Cardiac septum (tissue), 1 donor: ENCODE measurements around the gene TPCN1. TPM values are rescaled to one million over a fixed set of nuclear protein-coding genes. Genes with fewer than 3 reads are reported as not detected.

ENCODE experiments used
- DNase-seq: peaks from one replicate; pipeline ENCODE4 v3.0.0-alpha.2; 2020; ENCODE audit warnings: low spot score
- intact Hi-C: fragments of 100-400 bp; cut with DNase I; formaldehyde crosslinking; loops from one replicate; pipeline ENCODE4 v1.14.0; 2022
- long read RNA-seq: library from polyadenylated mRNA; unstranded; transcript quantifications from one replicate; pipeline ENCODE4 v2.0.0, GENCODE V29; 2021
- total RNA-seq: library from RNA; stranded (reverse); fragmentation: NEBNext Ultra II Directional; extraction: Animal tissue kit (Norgen Biotek cat#: 25700); gene quantifications from one replicate; pipeline ENCODE4 v1.2.1, GENCODE V29; 2021
- donor health status: DM: no; HTN: no; CAD: no.

Gene TPCN1
- 77.1 TPM for total RNA-seq
- long read RNA-seq, full-length matches to known transcripts = 14 of 110 reads
- long read RNA-seq, partial matches to known transcripts = 32 of 110 reads
- long read RNA-seq, other reads (novel, unspliced or antisense) = 64 of 110 reads

DNA sequence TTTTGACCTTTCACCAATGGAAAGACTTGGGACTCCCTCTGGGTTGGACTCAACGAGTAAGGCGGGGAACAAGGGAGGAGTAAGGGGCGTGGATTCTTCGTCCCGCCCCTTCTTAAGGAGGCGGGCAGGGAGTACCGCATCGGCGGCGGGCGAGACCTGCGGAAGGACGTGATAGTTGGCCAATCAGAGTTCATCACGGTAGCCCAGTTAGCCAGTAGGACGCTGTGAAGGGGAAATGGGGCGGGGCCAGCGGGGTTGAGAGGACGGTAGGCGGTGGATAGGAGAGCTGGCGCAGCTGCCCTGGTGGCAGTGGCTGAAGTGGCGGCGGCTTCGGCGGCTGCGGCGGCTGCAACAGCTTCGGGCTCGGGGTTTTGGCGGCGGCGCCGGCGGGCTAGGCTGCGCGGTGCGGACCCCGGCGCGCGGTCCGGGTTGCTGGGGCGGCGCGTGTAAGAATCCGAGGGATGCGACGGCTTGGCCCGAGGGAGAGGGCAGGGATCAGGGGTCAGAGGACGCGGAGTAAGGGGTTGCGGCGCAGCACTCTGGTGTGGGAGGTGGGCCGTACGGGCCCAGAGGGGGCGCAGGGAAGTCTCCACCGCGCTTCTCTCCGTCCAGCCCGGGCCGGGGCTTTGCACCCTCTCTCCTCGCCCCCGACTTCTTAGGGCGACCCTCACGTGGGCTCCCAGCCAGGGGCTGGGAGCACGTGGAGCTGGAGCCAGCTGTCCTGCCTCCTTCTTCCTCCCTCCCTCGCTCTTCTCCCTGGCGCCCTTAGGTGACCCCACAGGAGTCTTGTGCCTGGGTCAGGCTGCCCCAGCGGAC is at the start of gene TPCN1:
TSS of gene TPCN1 (plus strand) at position 284 of the 816 bp plus-strand sequence. CDS start 5,389 bp downstream, outside the sequence.
- DNase-seq = peak; percentile 99
- intact Hi-C loops = loop anchor here (5.0 kb wide), 1 partner anchor 36 kb away; no protein-coding TSS in a partner anchor

DNA sequence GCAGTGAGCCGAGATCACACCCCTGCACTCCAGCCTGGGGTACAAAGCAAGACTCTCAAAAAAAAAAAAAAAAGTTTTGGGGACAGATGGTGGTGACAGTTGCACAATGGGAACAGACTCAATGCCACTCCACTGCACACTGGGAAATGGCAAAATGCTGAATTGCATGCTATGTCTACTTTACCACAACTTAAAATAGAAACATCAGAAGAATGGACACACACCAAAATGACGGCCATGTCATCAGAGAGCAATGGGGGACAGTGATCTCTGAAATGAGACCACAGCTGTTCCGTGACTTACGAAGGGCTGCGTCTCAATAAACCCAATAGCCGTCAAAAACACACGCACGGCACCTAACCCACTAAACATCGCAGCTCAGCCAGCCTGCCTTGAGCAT is 49.7 kb upstream of the TPCN1 start:
- intact Hi-C loops = no loop called here
- DNase-seq = no peak

DNA sequence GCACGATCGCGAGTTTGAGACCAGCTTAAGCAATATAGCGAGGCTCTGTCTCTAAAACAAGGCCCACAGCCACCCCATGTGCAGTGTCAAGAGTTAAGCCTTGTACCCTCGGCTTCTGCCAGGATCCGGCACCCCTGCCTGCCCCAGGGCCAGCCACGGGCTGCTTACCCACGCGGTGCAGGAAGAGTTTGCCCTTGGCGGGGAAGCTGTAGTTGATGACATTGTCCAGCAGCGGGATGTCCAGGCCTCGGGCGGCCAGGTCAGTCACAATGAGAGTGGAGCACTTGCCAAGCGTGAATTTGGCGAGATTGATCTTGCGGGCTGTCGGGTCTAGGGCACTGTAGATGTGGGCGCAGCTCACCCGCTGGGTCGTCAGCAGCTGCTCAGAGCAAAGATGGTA is 49.1 kb upstream of the TPCN1 start:
- no peak for DNase-seq
- intact Hi-C loops = no loop called here

DNA sequence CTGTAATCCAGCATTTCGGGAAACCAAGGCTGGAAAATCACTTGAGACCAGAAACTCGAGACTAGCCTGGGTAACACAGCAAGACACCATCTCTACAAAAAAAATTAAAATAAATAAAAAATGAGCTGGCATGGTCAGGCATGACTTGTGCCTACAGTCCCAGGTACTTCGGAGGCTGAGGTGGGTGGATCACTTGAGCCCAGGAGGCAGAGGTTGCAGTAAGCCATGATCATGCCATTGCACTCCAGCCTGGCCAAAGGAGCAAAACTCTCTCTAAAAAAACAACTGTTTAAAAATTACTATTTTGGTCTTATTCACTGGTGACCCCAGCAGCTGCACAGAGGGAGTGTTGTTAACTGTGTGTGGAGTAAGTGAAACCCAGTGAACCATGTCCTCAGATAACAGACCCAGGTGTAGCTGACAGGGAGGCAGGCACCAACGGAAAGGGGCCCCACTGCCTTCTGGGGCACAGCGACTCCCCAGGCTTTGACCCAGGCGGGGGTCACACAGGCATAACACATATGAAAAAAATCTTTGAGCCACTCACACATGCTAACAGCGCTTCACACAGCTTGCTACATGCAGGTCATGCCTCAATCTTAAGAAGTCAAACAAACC is 48.1 kb upstream of the TPCN1 start:
- intact Hi-C loops = no loop called here
- no peak for DNase-seq

DNA sequence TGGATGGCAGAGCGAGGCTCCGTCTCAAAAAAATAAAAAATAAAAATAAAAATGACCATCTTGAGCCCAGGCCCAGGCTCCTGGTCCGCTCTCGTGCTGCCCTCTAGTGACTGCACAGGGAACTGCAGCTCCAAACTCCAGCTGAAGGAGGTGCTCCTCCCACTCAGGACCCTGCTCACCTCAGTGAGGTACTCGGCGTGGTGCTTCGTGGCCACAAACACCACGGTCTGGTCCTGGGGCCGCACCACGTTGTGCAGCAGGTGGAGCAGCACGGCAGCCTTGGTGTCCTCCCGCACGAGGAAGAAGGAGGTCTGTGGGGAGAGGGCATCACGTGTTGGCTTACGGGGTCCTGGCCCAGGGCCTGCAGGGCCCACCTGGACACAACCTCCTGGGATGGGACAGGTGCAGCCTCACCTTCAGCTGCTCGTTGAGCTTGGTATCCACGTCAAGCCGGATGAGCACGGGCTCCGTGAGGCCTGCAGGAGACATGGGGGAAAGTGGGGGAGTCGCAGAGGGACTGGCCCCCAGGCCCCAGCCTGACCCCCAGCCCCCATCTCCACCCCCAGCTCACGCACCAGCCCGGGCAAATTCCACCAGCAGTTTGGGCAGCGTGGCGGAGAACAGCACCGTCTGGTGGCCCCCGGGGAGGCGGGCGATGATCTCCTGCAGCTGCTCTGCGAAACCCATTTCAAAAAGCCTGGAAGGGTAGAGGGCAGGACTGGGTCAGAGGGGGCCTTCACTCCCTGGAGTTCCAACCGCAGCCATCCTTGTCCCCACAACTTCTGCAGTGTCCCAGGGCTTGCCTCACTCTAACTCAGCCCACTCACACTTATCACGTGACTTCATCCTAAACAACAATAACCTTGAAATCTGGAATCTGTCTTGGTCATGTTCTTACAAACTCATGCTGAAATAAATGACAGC is 46.5 kb upstream of the TPCN1 start:
- no peak for DNase-seq
- intact Hi-C loops = loop anchor here (2.0 kb wide), 1 partner anchor 126 kb away; no protein-coding TSS in a partner anchor

DNA sequence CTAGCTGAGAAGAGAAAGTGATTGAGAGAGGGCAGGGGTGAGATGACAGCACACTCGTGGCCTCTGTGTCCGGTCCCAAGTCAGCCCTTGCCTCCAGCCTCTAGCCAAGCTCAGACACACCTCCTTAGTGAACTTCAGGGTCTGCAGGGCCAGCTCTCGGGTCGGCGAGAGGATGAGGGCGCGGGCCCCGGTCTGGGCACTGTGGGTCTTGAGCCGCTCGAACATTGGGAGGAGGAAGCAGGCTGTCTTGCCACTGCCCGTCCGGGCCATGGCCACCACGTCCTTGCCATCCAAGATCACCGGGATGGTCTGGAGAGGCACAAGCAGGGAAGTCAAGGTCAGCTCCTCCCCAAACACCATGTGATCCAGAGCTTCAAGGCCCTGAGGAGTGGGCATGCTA is 42.2 kb upstream of the TPCN1 start:
- DNase-seq = no peak
- intact Hi-C loops = no loop called here

DNA sequence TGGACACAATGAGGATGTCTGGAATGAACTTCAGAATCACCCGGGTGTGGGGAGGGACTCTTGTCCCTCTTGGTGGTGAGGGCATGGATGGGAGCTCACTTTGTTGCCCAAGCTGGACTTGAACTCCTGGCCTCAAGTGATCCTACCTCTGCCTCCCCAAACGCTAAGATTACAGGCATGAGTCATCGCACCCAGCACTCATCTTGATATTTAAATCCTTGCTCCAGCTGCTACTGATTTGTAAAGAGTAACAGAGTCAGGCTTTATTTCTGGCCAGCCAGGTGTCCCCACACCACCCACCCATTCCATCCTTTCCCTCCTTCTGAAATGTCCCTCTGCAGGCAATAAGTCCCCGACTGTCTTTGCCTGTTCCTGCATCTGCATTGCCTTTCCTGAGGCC is 40.9 kb upstream of the TPCN1 start:
- DNase-seq = no peak
- intact Hi-C loops = no loop called here

DNA sequence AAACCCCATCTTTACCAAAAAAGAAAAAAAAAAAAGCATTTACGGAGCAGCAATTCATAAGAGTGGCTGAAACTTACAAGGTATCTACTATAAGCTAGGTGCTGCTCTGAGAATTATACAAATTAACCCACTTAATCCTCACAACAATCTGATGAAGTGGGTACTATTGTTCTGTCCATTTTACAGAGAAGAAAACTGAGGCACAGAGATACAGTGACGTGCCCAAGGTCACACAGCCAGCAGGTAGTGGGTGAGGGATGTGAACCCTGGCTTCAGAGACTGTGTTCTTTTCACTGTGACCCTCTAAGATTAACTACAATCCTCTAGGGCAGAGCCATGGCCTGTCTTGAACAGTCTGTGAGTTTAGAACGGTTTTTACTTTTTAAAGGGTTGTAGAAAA is 39.3 kb upstream of the TPCN1 start:
- no peak for DNase-seq
- intact Hi-C loops = no loop called here

DNA sequence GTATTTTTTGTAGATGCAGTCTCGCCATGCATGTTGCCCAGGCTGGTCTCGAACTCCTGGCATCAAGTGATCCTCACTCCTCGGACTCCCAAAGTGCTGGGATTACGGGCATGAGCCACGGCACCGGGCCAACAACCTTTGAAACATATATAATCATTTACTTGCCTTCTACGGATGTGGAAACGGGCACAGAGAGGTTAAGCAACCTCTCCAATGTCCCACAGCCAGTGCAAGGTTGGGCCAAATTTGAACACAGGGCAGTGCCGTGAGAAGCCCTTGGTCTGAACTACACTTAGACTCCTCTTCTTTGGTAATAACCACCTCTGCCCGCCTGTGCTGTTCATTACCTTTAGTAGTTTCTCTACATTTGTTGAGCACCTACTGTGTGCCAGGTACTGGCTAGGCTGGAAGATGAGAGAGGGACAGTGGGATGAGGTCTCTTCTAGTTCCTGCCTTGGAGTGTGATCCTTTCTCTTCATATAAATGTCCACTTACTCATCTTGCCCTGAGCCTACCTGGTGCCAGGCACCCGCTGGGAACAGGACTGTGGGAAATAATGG is 38.2 kb upstream of the TPCN1 start:
- intact Hi-C loops = no loop called here
- DNase-seq = no peak

DNA sequence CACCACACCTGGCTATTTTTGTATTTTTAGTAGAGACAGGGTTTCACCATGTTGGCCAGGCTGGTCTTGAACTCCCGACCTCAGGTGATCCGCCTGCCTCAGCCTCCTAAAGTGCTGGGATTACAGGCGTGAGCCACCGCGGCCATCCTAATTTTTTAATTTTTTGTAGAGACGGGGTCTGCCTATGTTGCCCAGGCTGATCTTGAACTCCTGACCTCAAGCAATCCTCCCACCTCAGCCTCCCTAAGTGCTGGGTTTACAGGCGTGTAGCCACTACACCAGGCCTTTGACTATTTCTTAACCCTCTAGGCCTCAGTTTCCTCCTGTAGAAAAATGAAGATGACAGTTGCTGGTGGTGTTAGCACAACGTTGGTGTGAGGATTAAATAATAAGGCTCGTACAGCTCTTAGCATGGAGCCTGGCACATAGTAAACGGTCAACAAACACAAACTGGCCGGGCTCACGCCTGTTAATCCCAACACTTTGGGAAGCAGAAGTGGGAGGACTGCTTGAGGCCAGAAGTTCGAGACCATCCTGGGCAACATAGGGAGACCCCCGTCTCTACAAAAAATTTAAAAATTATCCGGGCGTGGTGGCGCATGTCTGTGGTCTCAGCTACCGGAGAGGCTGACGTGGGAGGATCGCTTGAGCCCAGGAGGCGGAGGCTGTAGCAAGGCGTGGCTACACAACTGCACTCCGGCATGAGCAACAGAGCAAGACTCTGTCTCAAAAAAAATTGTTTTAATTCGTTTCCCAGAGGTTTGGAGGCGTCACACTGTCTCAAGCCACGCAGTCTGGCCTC is 37.0 kb upstream of the TPCN1 start:
- DNase-seq = peak; percentile 80
- intact Hi-C loops = no loop called here

DNA sequence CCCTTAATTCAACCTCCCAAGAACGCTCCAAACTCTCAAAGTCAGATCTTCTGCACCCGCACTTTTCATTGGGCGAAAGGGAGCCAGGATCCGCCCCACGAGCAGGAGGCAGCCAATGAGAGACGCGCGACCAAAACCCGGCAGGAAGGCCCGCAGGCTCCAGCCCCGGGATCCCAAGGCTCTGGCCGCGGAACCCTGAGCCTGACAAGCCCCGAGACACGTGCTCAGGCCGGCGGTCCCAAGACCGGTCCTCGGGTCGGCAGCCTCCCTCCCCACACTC is 36.4 kb upstream of the TPCN1 start:
- DNase-seq = peak; percentile 96
- intact Hi-C loops = loop anchor here (5.0 kb wide), 1 partner anchor 172 kb away; the partner anchor contains the start of gene PLBD2

DNA sequence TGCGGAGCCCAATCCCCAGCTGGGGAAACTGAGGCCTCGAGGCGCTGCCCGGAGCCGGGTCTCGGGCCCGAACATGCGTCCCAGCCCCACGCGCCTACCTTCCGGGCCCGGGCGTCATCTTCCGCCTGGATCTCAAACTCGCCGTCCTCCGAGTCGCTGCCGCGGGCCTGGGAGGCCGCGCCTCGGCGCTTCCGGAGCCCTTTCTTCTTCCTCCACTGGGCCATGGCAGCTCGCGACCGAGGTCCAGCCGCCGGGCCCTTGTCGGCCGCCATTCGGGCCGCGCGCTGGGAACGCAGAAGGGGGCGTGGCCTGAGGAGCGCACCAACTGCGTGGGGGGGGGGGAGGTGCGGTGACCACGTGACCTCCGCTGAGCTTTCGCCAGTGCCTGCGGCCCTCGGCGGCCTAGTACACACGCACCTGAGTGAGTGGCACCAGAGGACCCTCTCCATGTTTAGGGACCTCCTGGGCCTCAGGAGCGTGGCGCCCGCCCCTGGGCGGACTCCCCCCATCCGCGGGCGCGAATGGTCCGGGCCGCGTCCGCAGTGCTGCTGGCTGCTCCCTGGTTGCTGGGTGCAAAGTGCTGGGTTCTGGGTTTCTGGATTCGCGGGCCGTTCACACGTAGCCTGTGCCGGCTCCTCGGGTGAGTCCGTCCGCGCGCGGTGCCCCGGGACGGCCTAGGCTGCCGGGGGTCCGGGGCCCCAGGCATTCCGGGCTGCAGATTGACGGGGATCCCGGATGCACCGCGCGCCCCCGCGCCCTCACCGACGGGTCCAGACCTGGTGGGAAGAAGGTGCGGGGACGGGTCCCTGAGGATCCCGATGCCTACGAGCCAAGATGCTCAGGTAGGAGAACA is 35.9 kb upstream of the TPCN1 start, which contains the start of the genes DDX54 and RITA1:
TSS of gene DDX54 (minus strand) at position 299 of the 853 bp plus-strand sequence. CDS start at position 272, 27 bp downstream.
TSS of gene RITA1 (plus strand) at position 542 of the 853 bp plus-strand sequence. CDS start 1,026 bp downstream, outside the sequence.
- intact Hi-C loops = loop anchor here (5.0 kb wide), 1 partner anchor 172 kb away; the partner anchor contains the start of gene PLBD2
- peak; percentile 92 for DNase-seq

DNA sequence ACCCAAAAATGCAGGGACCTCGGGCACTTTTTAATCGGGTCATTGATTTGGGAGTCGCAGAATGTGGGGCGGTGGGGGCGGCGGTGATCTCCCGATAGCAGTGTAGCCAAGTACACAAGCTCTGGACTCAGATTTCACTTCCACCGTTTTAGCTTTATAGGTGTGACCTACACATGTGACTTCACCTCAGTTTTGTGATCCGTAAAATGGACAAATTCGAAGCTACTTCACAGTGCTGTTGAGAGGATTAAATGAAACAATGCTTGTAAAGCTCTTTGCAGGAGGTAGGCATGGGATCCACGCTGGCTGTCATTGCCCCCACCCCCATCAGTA is 35.3 kb upstream of the TPCN1 start:
- no peak for DNase-seq
- intact Hi-C loops = loop anchor here (5.0 kb wide), 1 partner anchor 171 kb away; the partner anchor contains the start of gene PLBD2

DNA sequence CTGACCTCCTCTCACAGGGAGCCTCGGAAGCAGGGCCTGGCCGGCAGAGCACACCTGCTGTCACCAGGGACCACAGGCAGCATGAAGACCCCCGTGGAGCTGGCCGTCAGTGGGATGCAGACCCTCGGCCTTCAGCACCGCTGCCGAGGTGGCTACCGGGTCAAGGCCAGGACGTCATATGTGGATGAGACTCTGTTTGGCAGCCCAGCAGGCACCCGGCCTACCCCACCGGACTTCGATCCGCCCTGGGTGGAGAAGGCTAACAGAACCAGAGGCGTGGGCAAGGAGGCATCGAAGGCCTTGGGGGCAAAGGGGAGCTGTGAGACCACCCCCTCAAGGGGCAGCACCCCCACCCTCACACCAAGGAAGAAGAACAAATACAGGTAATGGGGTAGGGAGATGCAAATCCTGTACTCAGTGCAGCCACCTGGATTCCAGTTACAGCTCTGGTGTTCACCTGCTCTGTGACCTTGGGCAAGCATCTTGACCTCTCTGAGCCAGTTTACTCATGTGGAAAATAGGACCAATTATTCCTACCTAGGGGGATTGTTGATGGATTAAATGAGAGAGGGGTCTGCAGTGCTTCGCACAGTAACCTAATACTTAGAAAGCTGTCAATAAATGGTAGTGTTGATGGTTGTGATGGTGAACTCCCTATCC is 34.5 kb upstream of the TPCN1 start:
- intact Hi-C loops = loop anchor here (5.0 kb wide), 1 partner anchor 171 kb away; the partner anchor contains the start of gene PLBD2
- no peak for DNase-seq

DNA sequence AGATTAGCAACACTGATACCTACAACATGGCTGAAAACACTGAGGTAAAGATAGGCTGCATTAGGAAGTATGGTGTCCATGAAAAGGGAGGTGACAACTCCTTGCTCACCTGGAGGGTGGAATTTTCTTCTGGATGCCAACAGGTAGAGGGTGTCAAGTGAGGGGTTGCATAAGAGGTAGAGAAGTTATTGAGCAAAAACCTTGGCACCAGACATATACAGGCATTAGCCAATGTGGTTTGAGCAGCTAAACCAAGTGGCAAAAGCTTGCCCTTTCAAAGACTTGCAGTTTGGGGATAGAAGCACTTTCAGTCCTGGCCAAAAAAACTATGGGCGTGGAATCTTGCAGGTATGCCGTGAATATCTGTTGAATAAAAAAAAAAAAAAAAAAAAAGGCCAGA is 31.9 kb upstream of the TPCN1 start:
- intact Hi-C loops = loop anchor here (5.0 kb wide), 1 partner anchor 168 kb away; the partner anchor contains the start of gene PLBD2
- no peak for DNase-seq

DNA sequence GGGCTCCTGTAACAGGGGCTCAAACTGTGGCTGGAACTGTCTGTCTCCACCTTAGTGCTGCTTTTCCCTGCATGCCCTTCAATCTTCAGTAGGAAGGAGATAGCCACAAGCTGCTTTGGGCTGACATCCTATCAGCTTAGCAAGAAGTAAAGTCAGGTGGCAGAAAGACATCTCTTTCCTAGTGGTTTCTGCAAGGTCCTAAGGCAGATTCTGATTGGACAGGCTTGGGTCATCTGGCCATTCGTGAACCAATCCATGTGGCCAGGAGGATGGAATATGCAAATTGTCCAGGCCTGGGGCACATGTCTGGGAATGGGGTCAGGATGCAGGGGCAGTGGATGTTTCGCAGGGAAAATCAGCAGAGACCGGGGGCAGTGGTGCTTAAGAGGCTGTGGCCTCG is 30.5 kb upstream of the TPCN1 start:
- DNase-seq = no peak
- intact Hi-C loops = no loop called here

DNA sequence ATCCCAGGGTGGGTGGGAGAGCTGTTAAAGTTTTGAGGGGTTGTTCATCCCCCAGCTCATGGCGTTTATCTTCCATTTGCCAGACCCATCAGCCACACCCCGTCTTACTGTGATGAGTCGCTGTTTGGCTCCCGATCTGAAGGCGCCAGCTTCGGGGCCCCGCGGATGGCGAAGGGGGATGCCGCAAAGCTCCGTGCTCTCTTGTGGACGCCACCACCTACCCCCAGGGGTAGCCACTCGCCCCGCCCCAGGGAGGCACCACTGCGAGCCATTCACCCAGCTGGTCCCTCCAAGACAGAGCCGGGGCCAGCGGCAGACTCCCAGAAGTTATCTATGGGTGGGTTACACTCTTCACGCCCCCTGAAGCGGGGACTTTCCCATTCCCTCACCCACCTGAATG is 30.0 kb upstream of the TPCN1 start:
- intact Hi-C loops = no loop called here
- DNase-seq = no peak
